GM12892 (cell line): ENCODE measurements around the gene OGFRL1.

Source experiments
- POLR2A ChIP-seq: IDR thresholded peaks from 2 replicates; pipeline ENCODE4 v1.6.1; 2011; ENCODE audit warnings: low read depth, low read length, control low read depth
- POLR2AphosphoS5 ChIP-seq: IDR thresholded peaks from 2 replicates; pipeline ENCODE4 v1.6.1; 2011; ENCODE audit warnings: low read depth, low read length, control low read depth
- TAF1 ChIP-seq: IDR thresholded peaks from 2 replicates; pipeline ENCODE4 v1.6.1; 2011; ENCODE audit warnings: low read depth, mild to moderate bottlenecking, control low read depth, low read length, borderline replicate concordance

GRCh38 chr6:71258078-71258866 lies 30.3 kb upstream of the OGFRL1 start:
- no peak for TF ChIP-seq TAF1
- TF ChIP-seq POLR2A = no peak
- no peak for TF ChIP-seq POLR2AphosphoS5
